Body of pancreas (tissue), 4 donors: ENCODE measurements around the gene MYO18B.

Experiments
- POLR2A ChIP-seq, 3 donors: fragments of 450-650 bp; IDR thresholded peaks; one replicate each; pipeline ENCODE4 v1.6.1; 2016; ENCODE audit warnings: antibody characterized with exemption in 3 of 3, mild to moderate bottlenecking in 2 of 3
- TF ChIP-seq, protein P1 (sequence below), 7 experiments: fragments of 450-650 bp in 4 of 7; fragments of 200-600 bp in 3 of 7; sonication (generic) in 3 of 7; IDR thresholded peaks; one replicate each; pipeline ENCODE4 v1.5.1; 2016 to 2019; ENCODE audit warnings: antibody characterized with exemption in 7 of 7

DNA sequence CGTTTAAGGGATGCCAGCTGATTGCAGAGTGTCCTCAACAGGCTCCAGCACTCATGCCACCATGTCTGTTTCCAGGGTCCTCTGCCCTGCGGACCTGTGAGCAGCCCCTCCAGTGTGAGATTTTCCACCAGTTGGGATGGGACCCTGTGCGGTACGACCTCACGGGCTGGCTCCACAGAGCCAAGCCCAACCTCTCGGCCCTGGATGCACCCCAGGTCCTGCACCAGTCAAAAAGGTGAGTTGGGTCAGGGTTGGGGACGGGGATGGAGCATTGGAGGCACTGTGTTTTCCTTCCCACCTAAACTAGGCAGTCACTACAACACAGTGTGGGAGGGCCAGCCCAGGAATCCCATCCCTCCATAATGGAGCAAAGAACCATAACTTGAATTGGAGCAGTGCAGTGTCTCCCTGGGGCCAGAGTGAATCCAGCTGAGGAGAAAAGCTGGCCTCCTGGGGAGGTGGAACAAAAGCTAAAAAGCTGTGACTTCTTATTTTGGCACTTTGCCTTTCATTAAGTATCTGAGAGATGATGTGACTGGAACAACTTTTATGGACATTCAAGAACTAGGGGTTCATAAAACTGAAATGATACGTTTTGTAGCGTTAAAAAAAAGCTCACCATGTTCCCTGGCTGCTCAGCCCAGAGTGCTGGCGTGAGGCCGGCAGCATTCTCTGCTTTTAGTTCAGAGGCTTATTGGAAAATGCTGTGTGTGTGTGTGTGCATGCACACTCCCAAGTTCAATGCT, 101.8 kb downstream of the MYO18B start:
- TF ChIP-seq, protein P1, sequence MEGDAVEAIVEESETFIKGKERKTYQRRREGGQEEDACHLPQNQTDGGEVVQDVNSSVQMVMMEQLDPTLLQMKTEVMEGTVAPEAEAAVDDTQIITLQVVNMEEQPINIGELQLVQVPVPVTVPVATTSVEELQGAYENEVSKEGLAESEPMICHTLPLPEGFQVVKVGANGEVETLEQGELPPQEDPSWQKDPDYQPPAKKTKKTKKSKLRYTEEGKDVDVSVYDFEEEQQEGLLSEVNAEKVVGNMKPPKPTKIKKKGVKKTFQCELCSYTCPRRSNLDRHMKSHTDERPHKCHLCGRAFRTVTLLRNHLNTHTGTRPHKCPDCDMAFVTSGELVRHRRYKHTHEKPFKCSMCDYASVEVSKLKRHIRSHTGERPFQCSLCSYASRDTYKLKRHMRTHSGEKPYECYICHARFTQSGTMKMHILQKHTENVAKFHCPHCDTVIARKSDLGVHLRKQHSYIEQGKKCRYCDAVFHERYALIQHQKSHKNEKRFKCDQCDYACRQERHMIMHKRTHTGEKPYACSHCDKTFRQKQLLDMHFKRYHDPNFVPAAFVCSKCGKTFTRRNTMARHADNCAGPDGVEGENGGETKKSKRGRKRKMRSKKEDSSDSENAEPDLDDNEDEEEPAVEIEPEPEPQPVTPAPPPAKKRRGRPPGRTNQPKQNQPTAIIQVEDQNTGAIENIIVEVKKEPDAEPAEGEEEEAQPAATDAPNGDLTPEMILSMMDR (IDR thresholded peaks at IDR 0.05): no peak
- TF ChIP-seq POLR2A (IDR thresholded peaks at IDR 0.05): no peak
